SW480 (cell line): ENCODE data around the gene PHLDB1.
A peak's percentile ranks its signal among the peaks of the same experiment; 100 is the strongest.
"Not testable (repeated sequence)": the region's sequence is repeated elsewhere in the genome, so short reads cannot be mapped to it uniquely, and the experiment has no call there.

ENCODE experiments used
- DNase-seq: peaks from one replicate; pipeline ENCODE4 v3.0.0-alpha.2; 2016; ENCODE audit warnings: low spot score

Gene PHLDB1

GRCh38 chr11:118605116-118605867 is 2.1 kb upstream of the PHLDB1 start:
- peak; percentile 21 for DNase-seq

DNA sequence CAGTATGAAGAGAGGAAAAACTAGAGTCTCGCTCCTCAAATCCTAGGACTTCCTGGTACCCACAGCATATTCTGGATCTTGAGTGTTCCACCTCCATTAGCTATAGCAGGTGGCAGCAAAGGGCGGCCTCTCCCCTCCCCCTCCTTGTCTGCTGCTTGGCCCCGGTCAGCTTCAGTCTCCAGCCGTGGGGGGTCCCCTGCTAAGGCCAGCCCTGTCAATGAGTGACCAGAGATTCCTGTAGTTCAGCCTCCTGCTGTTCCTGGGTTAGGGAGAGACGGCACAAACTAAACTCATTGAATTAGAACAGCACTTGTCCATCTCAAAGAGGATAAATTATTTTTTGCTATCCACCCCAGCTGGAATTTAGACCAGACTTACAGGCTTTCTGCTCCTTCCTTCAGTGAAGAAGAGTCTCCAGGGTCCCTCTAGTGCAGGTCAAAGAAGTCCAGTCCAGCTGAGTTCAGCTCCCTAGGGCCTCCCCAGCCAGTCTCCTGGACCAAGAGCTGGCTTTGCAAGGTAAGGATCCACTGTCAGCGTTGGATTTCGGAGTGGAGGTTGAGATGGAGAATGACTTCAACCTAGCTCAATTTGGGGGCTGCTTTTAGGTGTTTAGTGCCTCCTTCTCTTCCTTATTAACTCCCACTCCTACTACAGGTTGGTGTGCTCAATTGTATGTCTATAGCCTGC is 1.1 kb upstream of the PHLDB1 start:
- DNase-seq = no peak

DNA sequence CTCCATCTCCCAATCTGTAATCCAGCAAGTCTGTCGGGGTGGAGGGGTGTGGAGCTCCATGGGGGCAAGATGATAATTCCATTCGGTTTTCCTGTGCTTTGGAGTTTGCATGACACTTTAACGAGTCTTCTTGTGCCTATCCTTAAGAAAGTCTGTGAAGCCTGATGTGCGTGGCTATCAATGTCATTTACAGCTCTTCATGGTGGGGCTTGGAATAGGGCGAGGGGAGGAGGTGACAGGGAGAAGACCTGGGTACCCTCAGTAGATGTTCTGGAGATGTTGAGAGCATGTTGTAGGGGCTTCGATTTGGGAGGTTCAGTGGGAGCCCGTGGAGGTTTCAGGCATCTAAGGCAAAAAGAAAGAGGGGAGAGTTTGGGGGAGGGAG is 579 bp upstream of the PHLDB1 start:
- DNase-seq = no peak

DNA sequence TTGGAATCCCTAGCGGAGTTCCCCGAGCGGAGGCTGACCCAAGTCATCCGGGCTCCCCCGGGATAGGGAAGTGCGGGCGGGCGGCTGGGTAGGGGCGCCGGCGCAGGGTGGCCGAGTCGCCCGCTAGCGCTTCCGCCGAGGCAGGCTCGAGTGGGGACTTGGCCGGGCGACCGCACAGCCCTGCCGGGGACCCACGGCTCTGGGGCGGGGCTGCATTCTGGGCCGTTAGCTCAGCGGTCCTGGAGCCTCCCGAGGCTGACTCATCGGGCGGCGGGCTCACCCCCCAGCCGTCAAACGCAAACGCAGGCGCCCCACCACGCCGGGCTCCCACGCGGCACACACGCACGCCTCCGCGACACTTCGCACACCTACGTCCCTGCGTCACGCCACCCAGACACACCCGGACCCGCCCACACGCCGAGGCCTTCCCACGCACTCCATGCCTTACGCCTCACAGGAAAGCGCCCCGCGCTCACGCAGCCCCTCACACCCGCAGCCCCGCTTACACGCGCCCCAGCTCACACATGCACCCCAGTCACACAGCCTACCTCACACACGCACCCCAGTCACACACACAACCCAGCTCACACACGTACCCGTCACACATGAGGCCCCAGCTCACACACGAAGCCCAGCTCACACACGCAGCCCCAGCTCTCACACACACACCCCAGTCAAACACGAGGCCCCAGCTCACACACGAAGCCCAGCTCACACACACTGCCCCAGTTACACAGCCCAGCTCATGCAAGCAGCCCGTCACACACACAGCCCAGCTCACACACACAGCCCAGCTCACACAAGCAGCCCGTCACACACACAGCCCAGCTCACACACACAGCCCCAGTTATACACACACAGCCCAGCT is 1.2 kb downstream of the PHLDB1 start:
- DNase-seq = peak; percentile 69

GRCh38 chr11:118609380-118610224 is 2.2 kb downstream of the PHLDB1 start:
- DNase-seq = no peak

DNA sequence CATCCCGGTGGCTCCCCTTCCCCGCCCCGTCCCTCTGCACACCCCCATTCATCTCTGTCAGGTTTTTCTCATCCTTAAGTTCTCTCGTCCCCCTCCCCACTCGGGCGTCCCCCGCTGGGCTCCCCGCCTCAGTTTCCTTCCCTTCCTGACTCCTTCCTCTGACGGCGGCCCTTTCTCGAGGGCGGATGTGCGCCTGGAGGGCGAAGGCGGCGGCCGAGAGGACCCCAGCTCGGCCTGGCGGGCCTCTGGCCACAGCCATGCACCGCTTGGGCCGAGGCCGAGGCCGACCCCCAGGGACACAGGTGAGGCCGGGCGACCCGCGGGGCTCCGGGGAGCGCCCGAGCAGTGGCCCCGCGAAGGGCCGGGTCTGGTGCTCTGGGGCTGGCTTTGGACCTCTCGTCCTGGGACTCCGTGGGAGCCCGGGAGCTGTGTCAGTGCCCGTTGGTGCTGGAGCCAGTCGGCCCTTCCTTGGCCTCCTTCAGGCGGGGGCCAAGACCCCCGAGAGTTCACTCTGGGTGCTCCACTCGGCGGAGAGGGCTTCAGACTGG is 2.9 kb downstream of the PHLDB1 start:
- no peak for DNase-seq

GRCh38 chr11:118610773-118611432 is 3.5 kb downstream of the PHLDB1 start:
- no peak for DNase-seq

- not testable (repeated sequence) for DNase-seq
These were observed 4.0 kb downstream of the PHLDB1 start for GRCh38 chr11:118611433-118611795.

- no peak for DNase-seq
These were observed 5.0 kb downstream of the PHLDB1 start for GRCh38 chr11:118612378-118612777.

GRCh38 chr11:118614511-118614910 is 7.1 kb downstream of the PHLDB1 start:
- no peak for DNase-seq

DNA sequence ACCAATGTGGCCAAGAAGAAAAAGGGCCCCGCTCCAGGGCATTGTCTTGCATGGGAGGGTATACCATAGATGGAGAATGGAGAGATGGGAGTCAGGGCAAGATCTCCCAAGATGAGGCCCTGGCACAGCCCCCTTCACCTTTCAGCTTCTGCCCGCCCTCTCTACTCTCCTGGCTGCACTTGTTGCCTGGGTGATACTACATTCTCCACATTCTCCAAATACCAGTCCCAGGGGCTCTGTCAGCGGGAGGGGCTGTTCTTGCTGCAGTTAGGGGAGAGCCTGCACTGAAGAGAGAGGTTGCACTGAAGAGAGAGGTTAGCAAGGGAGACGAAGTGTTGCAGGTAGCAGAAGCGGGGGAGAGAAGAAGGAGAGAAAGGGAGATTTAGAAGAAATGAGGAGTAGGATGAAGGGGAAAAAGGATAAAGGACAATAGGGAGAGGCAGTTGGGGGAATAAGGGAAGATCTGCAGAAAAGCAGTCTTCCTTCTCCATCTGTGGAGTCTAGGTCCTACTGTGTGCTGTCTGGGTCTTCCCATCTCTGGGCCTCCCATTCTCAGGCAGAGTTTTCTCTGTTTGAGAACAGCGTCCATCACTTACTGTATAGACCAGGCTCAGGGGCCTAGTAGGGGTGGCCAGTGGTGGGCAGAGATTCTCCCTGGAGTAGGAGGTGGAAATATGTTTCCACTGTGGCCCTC is 8.0 kb downstream of the PHLDB1 start:
- DNase-seq = peak; percentile 51

GRCh38 chr11:118615976-118616371 is 8.6 kb downstream of the PHLDB1 start:
- no peak for DNase-seq

GRCh38 chr11:118618115-118618990 is 10.9 kb downstream of the PHLDB1 start:
- peak; percentile 73 for DNase-seq

GRCh38 chr11:118618991-118619375 is 11.6 kb downstream of the PHLDB1 start:
- DNase-seq = peak; percentile 97

- peak; percentile 90 for DNase-seq
These were observed 12.2 kb downstream of the PHLDB1 start for GRCh38 chr11:118619444-118620197.

DNA sequence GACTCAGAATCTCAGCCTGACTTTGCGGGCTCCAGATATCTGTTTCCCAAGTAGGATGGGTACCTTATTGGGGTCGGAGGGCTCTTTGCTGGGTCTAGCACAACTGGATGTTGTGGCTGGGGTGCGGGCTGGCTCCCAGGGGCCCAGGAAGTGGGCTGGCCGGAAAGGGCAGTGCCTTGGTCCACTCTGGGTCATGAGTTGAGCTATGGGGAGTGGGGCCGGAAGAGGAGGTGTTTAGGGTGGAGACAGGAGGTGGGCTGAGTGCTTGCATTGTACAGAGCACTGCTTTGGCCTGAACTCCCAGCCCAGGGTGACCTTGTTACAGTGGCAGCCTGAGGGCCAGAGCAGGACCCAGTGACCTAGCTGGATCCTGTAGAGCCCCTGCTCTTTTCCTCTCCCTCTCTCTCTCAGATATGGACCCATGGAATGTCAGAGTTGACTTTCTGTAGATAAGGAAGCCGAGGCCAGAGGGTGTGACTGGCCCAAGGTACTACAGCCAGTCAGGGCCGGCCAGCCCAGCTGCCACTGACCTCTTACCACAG is 13.2 kb downstream of the PHLDB1 start:
- DNase-seq = peak; percentile 83

DNA sequence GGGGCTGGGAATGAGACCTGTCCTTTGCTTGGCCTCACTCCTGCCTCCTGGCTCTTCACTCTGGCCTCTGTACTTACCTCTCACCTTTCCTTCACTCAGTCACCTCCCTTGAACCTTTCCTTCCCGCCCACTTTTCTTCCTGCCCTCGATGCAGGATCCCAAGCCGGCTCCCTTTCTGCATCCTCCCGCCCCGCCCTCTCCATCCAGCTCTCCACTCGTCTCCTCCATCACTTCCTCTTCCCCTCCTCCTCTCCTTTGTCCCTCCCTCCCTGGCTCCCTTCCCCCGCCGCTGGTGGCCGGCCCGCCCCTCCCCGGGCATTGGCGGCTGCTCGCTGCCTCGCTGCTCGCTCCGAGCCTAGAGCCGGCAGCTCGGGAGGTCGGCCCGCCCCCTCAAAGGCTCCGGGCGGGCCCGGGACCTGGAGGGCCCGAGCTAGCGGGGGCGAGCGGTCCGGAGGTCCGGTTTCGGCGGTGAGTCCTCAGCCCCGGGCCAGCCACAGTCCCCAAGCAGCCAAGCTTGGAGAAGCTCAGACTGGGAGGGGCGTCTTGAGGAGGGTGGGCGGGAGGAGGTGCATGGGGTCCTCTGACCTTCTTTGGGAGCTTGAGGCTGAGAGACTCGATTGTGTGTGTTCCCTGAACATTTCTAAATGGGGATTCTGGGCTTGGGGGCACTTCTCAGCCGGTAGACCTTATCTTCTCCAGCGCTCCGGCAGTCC is 13.8 kb downstream of the PHLDB1 start:
- peak; percentile 87 for DNase-seq
